Prostate gland (tissue), 2 donors: ENCODE data around the gene PSKH1.

Experiments used
- CTCF ChIP-seq, 4 experiments: fragments of 200-600 bp in 2 of 4; fragments of 450-650 bp in 2 of 4; sonication (generic) in 2 of 4; IDR thresholded peaks; 1 replicate in 3 of 4; 2 replicates in 1 of 4; pipeline ENCODE4 v1.5.1; 2016 to 2019; ENCODE audit warnings: antibody characterized with exemption in 4 of 4, mild to moderate bottlenecking in 2 of 4, moderate library complexity in 2 of 4
- POLR2A ChIP-seq: fragments of 450-650 bp; IDR thresholded peaks from one replicate; pipeline ENCODE4 v1.6.1; 2016; ENCODE audit warnings: antibody characterized with exemption, mild to moderate bottlenecking

GRCh38 chr16:67939507-67940445 lies 46.7 kb downstream of the PSKH1 start:
- TF ChIP-seq CTCF (IDR thresholded peaks at IDR 0.05) (no peak), POLR2A (no peak)
